Measurements from ENCODE around the gene WNT3A. TPM values are rescaled to one million over a fixed set of nuclear protein-coding genes. Genes with fewer than 3 reads are reported as not detected.

Gene WNT3A
- total and polyA plus RNA-seq, 4 donors, result 0.09 to 3.1 (median 1.9) TPM

DNA sequence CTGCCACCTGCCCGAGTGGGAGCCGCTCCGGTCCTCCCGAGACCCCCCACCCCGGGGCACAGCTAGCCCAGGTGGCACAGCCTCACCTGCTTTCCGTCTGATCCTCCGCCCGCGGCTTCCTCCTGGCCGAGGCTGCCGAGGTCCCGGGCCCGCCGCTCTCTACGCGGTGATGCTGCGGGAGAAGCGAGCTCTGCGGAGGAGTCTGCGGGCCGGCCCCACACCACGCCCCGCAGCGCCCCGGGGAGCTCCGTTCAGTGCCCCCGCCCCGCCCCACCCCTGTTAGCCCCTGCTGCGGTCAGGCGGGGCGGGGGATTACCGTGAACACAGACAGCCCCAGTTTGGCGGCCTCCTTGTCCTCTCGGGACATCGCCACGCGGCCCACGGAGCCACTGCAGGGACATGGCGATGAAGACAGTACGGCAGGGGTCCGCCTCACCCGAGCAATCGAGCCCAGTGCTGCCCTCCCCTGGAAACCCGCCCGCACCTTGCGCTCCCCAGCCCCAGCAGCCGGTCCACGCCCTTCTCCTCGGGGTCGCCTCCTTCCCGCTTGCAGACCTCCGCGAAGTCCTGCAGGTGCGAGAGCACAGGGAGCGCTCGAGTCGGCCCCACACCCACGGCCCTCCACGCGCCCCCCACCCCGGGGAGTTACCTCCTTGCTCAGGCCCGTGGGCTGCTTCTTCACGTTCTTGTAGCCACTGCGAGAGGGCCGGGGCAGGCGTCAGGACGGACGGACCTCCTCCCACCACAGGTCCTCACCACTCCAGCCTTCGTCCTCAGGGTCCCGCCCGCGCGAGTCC lies 95.4 kb downstream of the WNT3A start:
- 6 to 7% methylated on average over 58 to 73 of the region's 73 CpGs for WGBS, 2 donors
- TF ChIP-seq, protein P1, sequence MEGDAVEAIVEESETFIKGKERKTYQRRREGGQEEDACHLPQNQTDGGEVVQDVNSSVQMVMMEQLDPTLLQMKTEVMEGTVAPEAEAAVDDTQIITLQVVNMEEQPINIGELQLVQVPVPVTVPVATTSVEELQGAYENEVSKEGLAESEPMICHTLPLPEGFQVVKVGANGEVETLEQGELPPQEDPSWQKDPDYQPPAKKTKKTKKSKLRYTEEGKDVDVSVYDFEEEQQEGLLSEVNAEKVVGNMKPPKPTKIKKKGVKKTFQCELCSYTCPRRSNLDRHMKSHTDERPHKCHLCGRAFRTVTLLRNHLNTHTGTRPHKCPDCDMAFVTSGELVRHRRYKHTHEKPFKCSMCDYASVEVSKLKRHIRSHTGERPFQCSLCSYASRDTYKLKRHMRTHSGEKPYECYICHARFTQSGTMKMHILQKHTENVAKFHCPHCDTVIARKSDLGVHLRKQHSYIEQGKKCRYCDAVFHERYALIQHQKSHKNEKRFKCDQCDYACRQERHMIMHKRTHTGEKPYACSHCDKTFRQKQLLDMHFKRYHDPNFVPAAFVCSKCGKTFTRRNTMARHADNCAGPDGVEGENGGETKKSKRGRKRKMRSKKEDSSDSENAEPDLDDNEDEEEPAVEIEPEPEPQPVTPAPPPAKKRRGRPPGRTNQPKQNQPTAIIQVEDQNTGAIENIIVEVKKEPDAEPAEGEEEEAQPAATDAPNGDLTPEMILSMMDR (IDR thresholded peaks at IDR 0.05; ENCODE audit: control extremely low read depth, extremely low read depth), result no peak
- peak; percentile 21 for ATAC-seq (ENCODE audit: insufficient read depth, low FRiP score)
- peak in 2 of 3 donors; percentile 29 to 55 for DNase-seq
- Histone ChIP-seq H3K9me3 (ENCODE audit: control insufficient read depth in 4 of 4, insufficient read depth in 3 of 4, low read length in 3 of 4) (no peaks in the 10 kb centered on the region), H3K9ac (ENCODE audit: insufficient read depth in 1 of 2, low read length in 2 of 2) (no peak overlapping the region), H3K36me3 (ENCODE audit: control insufficient read depth in 4 of 4, insufficient read depth in 4 of 4, low read length in 4 of 4) (peaks cover 9 to 43% (median 25%) of the 10 kb centered on the region in 4 donors), H3K27me3 (ENCODE audit: control insufficient read depth in 3 of 3, insufficient read depth in 3 of 3, low read length in 2 of 3) (no peaks in the 10 kb centered on the region), H3K4me3 (peak overlapping the region; percentile 83), H3K4me1 (ENCODE audit: control insufficient read depth in 5 of 5, insufficient read depth in 5 of 5, low read length in 5 of 5) (peaks cover 0 to 7% (median 3%) of the 10 kb centered on the region in 5 donors), H3K27ac (ENCODE audit: low read depth in 1 of 2, low read length in 1 of 2) (peak overlapping the region; percentile 23 to 65)

DNA sequence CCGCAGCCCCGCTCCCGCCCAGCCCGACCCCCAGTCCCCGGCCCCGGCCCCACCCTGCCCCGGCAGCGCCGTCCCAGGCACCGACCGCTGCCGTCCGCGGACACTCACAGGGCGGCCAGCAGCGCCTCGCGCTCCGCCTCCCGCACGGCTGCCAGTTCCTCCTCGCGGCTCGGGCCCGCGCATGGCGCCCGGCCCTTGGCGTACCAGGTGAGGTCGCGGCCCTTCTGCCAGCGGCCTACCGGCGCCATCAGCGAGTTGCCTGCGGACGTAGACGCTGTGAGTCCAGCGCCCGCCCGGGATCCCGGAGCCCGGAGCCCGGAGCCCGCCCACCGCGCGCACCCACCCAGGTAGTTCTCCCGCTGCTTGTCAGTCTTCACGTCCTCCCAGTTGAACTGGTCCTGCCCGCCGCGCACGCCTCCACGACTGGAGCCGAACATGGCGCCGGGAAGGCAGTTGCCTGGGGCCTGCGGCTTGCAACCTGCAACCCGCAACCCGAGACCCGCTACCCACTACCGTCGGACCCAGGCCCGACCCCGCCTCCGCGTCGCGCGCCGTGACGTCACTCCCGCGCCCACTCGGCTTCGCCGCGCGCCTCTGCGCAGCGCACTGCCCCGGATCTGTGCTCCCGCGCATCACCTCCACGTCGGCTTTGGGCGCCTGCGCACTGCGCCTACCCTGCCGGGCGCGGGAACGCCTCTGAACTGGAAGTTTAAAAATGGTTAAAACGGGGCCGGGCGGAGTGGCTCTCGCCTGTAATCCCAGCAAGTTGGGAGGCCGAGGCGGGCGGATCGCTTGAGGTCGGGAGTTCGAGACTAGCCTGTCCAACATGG lies 96.2 kb downstream of the WNT3A start, which contains the start of gene C1orf35:
TSS of gene C1orf35 (minus strand) at position 535 of the 830 bp plus-strand sequence. CDS start at position 437, 98 bp downstream.
- ATAC-seq (ENCODE audit: insufficient read depth, low FRiP score) (peak; percentile 79), DNase-seq (peak; percentile 96 to 97 (median 96))
- peaks cover 9 to 38% (median 20%) of the 10 kb centered on the region in 4 donors for H3K36me3 ChIP-seq (ENCODE audit: control insufficient read depth in 4 of 4, insufficient read depth in 4 of 4, low read length in 4 of 4)
- no peaks in the 10 kb centered on the region for H3K9me3 ChIP-seq (ENCODE audit: control insufficient read depth in 4 of 4, insufficient read depth in 3 of 4, low read length in 3 of 4)
- peaks cover under 1 to 6% (median 3%) of the 10 kb centered on the region in 5 donors for H3K4me1 ChIP-seq (ENCODE audit: control insufficient read depth in 5 of 5, insufficient read depth in 5 of 5, low read length in 5 of 5)
- no peaks in the 10 kb centered on the region for H3K27me3 ChIP-seq (ENCODE audit: control insufficient read depth in 3 of 3, insufficient read depth in 3 of 3, low read length in 2 of 3)
- H3K27ac ChIP-seq (ENCODE audit: low read depth in 1 of 2, low read length in 1 of 2), result peak within 1 kb of the TSS; percentile 71 to 94
- peak within 1 kb of the TSS; percentile 17 to 25 for H3K9ac ChIP-seq (ENCODE audit: insufficient read depth in 1 of 2, low read length in 2 of 2)
- TF ChIP-seq, protein P1 (IDR thresholded peaks at IDR 0.05; ENCODE audit: control extremely low read depth, extremely low read depth), result no peak
- WGBS, 2 donors, result 0% methylated on average over 94 to 104 of the region's 104 CpGs
- H3K4me3 ChIP-seq, result peak within 1 kb of the TSS; percentile 83

DNA sequence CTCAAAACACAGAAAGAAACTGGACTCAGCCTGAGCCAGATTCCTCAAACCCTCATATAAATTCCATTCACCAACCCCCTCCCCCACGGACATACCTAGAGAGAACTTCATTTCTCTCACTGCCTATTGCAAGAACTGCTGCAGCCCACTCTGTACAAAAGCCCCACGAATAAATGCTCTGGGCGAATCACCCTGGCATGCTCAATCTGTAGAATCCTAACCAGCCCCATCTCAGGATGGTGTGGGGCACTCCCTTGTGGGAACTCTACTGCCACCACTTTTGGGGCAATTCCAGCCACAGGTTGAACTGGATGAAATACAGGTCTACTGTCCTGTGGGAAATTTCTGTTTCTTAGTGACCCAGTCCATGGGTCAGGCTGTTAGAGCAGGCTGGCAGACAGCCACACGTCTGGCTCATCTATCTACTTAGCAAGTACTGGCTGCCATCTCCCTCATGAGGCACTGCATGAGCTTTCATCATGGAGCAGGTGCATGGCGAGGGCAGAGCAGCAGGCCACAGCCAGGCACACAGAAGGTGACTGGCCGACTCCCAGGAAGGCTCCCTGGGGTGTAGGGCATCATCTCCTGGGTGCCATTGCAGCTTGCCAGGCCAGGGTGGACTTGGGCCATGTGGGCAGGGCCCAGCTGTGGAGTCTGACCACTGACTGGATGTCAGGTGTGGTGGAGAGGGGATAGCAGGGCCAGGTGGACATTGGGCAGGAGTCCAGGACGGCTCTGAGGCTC lies 97.9 kb downstream of the WNT3A start:
- TF ChIP-seq, protein P1 (IDR thresholded peaks at IDR 0.05; ENCODE audit: control extremely low read depth, extremely low read depth), result no peak
- 77 to 79% methylated on average over 7 of the region's 7 CpGs for WGBS, 2 donors
- peaks cover 2 to 11% (median 6%) of the 10 kb centered on the region in 5 donors for H3K4me1 ChIP-seq (ENCODE audit: control insufficient read depth in 5 of 5, insufficient read depth in 5 of 5, low read length in 5 of 5)
- H3K27me3 ChIP-seq (ENCODE audit: control insufficient read depth in 3 of 3, insufficient read depth in 3 of 3, low read length in 2 of 3), result no peaks in the 10 kb centered on the region
- peaks cover under 1 to 24% (median 6%) of the 10 kb centered on the region in 4 donors for H3K36me3 ChIP-seq (ENCODE audit: control insufficient read depth in 4 of 4, insufficient read depth in 4 of 4, low read length in 4 of 4)
- no peak overlapping the region for H3K9ac ChIP-seq (ENCODE audit: insufficient read depth in 1 of 2, low read length in 2 of 2)
- no peak overlapping the region for H3K4me3 ChIP-seq
- H3K27ac ChIP-seq (ENCODE audit: low read depth in 1 of 2, low read length in 1 of 2), result no peak overlapping the region
- H3K9me3 ChIP-seq (ENCODE audit: control insufficient read depth in 4 of 4, insufficient read depth in 3 of 4, low read length in 3 of 4), result no peaks in the 10 kb centered on the region
- DNase-seq (no peak), ATAC-seq (ENCODE audit: insufficient read depth, low FRiP score) (no peak)

Data from lung (tissue), 12 donors.